Spleen (tissue), 7 donors: ENCODE results near the gene EIF5B.
A peak's percentile ranks its signal among the peaks of the same experiment; 100 is the strongest.

Source experiments
- CTCF ChIP-seq, 11 experiments: fragments of 200-600 bp in 7 of 11; fragments of 450-650 bp in 4 of 11; sonication (generic) in 4 of 11; IDR thresholded peaks in 8 of 11; conservative IDR thresholded peaks in 3 of 11; 1 replicate in 7 of 11; 2 replicates in 4 of 11; pipeline versions ENCODE4 v1.4.0 to v1.8.0; 2016 to 2021; ENCODE audit warnings: antibody characterized with exemption in 11 of 11, inconsistent platforms in 4 of 11, mild to moderate bottlenecking in 1 of 11
- POLR2A ChIP-seq, 3 donors: fragments of 450-650 bp; IDR thresholded peaks; one replicate each; pipeline ENCODE4 v1.5.1; 2017; ENCODE audit warnings: antibody characterized with exemption in 3 of 3, mild to moderate bottlenecking in 1 of 3
- POLR2AphosphoS5 ChIP-seq, 3 donors: sonication (generic); formaldehyde crosslinking; IDR thresholded peaks; one replicate each; pipeline ENCODE4 v1.5.1; 2017; ENCODE audit warnings: antibody characterized with exemption in 3 of 3
- donor health status: DM: no; HTN: no; CAD: no; lungs with moderate emphysema.
- donor health status: DM: no; HTN: no; CAD: no.
- donor health status: DM: no; HTN: no; CAD: no.

GRCh38 chr2:99335911-99336803, 1.0 kb upstream of the EIF5B start, which contains the start of gene TXNDC9:
- TF ChIP-seq CTCF (IDR thresholded peaks at IDR 0.05 in 8 of 11, conservative IDR thresholded peaks at IDR 0.05 in 3 of 11) (peak in 3 of 11 experiments; percentile 20 to 48 (median 40)), POLR2A (IDR thresholded peaks at IDR 0.05) (peak in 1 of 3 donors; percentile 28), POLR2AphosphoS5 (IDR thresholded peaks at IDR 0.05) (peak; percentile 95 to 96 (median 95))
